ENCODE measurements around the gene SLC17A5.
A peak's percentile ranks its signal among the peaks of the same experiment; 100 is the strongest.
"Not testable (repeated sequence)": the region's sequence is repeated elsewhere in the genome, so short reads cannot be mapped to it uniquely, and the experiment has no call there.

The SLC17A5 gene

DNA sequence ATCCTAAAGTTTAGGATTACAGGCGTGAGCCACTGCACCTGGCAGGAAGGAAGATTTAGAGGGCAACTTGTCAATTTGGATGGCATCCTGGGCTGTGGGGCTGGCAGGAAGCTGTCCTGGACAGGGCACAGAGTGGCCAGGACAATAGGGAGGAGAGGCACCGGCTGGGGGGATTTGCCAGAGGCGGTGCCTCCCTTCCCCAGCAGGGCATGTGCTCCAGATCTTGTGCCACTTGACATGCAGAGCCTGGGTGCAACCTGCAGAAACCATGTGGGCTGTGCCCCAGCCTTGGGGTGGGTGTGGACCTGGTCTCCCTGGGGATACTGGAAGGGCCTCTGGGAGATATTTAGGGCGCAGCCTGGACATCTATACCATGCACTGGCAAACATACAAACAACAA lies 74.4 kb downstream of the SLC17A5 start:
- H3K4me3 ChIP-seq (ENCODE audit: low read depth, low read length), result no peak overlapping the region
- TF ChIP-seq, protein P1, sequence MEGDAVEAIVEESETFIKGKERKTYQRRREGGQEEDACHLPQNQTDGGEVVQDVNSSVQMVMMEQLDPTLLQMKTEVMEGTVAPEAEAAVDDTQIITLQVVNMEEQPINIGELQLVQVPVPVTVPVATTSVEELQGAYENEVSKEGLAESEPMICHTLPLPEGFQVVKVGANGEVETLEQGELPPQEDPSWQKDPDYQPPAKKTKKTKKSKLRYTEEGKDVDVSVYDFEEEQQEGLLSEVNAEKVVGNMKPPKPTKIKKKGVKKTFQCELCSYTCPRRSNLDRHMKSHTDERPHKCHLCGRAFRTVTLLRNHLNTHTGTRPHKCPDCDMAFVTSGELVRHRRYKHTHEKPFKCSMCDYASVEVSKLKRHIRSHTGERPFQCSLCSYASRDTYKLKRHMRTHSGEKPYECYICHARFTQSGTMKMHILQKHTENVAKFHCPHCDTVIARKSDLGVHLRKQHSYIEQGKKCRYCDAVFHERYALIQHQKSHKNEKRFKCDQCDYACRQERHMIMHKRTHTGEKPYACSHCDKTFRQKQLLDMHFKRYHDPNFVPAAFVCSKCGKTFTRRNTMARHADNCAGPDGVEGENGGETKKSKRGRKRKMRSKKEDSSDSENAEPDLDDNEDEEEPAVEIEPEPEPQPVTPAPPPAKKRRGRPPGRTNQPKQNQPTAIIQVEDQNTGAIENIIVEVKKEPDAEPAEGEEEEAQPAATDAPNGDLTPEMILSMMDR (conservative IDR thresholded peaks at IDR 0.05; ENCODE audit: low read depth, low read length), result no peak
- no peak for DNase-seq (ENCODE audit: low read depth)

DNA sequence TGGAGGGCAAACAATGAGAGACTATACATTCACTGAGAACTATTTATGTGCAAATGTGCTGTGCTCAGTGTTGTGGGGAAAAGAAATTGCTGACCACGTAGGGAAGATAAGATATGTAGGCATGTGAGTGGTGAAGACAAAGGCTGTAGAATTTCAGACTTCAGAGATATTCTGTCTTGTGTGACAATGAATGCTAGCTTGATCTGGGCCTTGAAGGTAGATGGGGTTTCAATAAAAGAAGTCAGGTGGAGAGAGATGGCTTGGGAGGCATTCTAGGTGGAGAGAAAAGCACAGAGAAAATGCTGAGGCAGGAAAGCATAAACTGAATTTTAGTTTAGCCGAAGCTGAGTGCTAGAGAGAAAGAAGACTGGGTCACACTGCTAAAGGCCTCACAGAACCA lies 76.1 kb downstream of the SLC17A5 start:
- no peak for DNase-seq (ENCODE audit: low read depth)
- no peak overlapping the region for H3K4me3 ChIP-seq (ENCODE audit: low read depth, low read length)
- TF ChIP-seq, protein P1 (conservative IDR thresholded peaks at IDR 0.05; ENCODE audit: low read depth, low read length), result no peak

DNA sequence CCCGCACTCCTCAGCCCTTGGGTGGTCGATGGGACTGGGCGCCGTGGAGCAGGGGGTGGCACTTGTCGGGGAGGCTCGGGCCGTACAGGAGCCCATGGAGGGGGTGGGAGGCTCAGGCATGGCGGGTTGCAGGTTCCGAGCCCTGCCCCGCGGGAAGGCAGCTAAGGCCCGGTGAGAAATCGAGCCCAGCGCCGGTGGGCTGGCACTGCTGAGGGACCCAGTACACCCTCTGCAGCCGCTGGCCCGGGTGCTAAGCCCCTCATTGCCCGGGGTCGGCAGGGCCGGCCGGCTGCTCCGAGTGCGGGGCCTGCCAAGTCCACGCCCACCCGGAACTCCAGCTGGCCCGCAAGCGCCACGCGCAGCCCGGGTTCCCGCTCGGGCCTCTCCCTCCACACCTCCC lies 81.3 kb downstream of the SLC17A5 start:
- DNase-seq (ENCODE audit: low read depth); H3K4me3 ChIP-seq (ENCODE audit: low read depth, low read length): not testable (repeated sequence)

DNA sequence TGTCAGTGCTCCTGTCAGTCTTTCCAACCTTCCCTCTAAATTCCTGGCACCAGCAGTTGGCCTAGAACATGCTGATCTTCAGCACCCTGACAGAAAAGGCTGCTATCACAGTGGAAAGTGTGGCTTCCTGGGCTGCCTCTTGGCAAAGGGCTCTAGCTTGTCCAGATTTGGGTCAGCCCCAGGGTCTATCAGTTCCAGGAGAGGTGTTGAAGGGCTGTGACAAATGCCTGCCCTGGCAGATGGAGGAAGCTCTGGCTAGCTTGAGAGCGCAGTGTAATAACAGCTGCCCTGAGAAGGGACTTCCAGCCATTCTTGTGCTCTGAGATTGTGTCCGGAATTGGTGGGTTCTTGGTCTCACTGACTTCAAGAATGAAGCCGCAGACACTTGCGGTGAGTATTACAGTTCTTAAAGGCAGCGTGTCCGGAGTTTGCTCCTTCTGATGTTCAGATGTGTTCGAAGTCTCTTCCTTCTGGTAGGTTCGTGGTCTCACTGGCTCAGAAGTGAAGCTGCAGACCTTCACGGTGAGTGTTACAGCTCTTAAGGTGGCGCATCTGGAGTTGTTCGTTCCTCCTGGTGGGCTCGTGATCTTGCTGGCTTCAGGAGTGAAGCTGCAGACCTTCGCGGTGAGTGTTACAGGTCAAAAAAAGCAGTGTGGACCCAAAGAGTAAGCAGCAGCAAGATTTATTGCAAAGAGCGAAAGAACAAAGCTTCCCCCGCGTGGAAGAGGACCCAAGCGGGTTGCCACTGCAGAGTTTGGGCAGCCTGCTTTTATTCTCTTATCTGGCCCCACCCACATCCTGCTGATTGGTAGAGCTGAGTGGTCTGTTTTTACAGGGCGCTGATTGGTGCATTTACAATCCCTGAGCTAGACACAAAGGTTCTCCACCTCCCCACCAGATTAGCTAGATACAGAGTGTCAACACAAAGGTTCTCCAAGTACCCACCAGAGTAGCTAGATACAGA lies 82.3 kb downstream of the SLC17A5 start:
- not testable (repeated sequence) for H3K4me3 ChIP-seq (ENCODE audit: low read depth, low read length); DNase-seq (ENCODE audit: low read depth)

DNA sequence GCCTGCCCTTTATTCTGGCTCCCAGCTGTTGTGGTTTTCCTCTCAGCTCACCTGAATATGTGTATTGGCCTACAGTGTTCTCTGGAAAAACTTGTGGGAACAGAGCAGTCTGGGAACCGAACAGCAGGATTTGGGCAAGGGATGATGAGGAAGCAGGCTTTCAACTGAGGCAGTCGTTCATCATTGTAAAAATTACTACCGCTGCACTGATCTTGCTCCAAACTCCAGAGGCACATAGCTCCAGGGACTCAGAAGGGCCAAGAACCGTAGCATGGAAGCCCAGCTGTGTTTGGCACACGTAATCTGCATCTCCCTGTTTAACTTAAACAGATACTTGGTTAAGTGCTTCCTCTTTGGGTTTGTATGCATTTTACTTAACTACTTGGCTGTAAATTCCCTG lies 84.7 kb downstream of the SLC17A5 start:
- TF ChIP-seq, protein P1 (conservative IDR thresholded peaks at IDR 0.05; ENCODE audit: low read depth, low read length), result no peak
- DNase-seq (ENCODE audit: low read depth), result no peak
- no peak overlapping the region for H3K4me3 ChIP-seq (ENCODE audit: low read depth, low read length)

DNA sequence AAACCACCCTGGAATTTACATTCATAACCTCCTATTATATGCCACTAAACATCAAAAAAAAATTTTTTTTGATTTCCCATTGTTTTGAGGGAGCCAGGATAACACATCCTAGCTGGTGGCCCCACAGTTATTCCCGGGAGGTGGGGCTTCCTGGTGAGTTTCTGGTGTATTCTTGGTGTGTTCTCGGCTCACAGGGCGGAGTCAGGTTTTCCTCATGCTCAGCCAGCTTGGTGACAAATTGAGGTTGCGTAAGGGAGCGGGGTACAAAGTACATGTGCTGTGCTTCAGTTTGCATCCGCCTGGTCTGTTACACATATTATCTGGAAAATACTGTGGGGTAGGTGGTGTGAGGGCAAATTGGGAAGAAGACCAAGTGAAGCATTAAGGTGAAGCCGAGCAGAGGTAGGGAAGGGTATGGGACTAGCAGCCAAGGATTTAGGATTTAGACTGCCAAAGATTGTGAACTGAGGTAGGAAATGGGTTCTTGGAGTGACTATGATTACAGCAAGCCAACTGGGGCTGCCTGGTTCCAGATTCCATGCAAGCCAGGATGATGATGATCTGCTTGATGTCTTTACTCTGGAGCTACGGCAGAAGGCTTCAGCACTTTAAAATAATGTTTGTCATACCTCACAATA lies 86.7 kb downstream of the SLC17A5 start:
- TF ChIP-seq, protein P1 (conservative IDR thresholded peaks at IDR 0.05; ENCODE audit: low read depth, low read length), result no peak
- peak; percentile 49 for DNase-seq (ENCODE audit: low read depth)
- no peak overlapping the region for H3K4me3 ChIP-seq (ENCODE audit: low read depth, low read length)

DNA sequence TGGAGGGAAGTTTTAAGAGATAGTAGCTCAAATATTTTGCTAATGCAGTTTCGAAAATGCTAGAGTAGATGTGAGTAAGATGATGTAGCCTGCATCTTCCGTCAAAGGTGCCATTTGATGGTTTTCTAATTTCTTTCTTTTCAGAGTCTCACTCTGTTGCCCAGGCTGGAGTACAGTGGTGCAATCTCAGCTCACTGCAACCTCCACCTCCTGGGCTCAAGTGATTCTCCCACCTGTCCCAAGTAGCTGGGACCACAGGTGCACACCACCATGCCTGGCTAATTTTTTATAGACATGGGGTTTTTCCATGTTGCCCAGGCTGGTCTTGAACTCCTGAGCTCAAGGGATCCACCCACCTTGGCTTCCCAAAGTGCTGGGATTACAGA lies 87.3 kb downstream of the SLC17A5 start:
- not testable (repeated sequence) for H3K4me3 ChIP-seq (ENCODE audit: low read depth, low read length); DNase-seq (ENCODE audit: low read depth)

DNA sequence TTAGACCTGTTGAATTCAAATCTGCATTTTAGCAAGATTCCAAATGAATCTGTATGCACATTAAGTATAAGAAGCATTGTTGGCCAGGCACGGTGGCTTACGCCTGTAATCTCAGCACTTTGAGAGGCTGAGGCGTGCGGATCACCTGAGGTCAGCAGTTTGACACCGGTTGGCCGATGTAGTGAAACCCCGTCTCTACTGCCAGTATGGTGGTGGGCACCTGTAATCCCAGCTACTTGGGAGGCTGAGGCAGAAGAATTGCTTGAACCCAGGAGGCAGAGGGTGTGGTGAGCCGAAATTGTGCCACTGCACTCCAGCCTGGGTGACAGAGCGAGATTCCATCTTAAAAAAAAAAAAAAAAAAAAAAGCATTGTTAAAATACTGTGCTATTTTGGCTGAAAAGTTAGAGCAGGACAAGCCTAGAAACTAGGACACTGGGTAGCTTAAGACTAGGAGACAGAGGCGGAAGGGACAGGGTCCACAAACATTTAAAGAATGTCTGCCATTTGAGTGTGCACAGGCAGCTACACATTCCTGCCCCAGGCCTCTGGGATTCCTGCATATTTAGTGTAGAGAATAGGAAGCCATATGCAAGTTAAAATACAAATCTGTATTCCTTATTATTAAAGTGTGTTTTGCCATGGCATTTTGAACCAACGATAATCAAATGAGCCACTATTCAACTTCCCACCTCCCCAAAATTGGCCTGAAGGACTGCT lies 87.9 kb downstream of the SLC17A5 start:
- no peak overlapping the region for H3K4me3 ChIP-seq (ENCODE audit: low read depth, low read length)
- TF ChIP-seq, protein P1 (conservative IDR thresholded peaks at IDR 0.05; ENCODE audit: low read depth, low read length), result no peak
- peak; percentile 42 for DNase-seq (ENCODE audit: low read depth)

All from choroid plexus epithelial cell (primary cell).